B cell (primary cell): Measurements from ENCODE around the gene STAP1. TPM values are rescaled to one million over a fixed set of nuclear protein-coding genes. Genes with fewer than 3 reads are reported as not detected.

Source experiments
- ATAC-seq: fragments of 200-7000 bp; cut with Tn5 transposase; one replicate; pipeline ENCODE4 v1.10.0; 2021; ENCODE audit warnings: low read depth, mild to moderate bottlenecking, moderate number of reproducible peaks, moderate library complexity
- CTCF ChIA-PET: fragments of 350-600 bp; sonication (Branson Sonifier 250); formaldehyde crosslinking; loops from one replicate; lab custom pipeline; 2021; ENCODE audit warnings: antibody characterized with exemption, inconsistent platforms; lab: Charles Lee
- POLR2A ChIA-PET: fragments of 350-600 bp; sonication (Branson Sonifier 250); formaldehyde crosslinking; loops from one replicate; lab custom pipeline; 2021; ENCODE audit warnings: antibody characterized with exemption; lab: Charles Lee
- DNase-seq: peaks from one replicate; pipeline ENCODE4 v3.0.0; 2013
- H2AFZ ChIP-seq: 2 replicates; pipeline ENCODE4 v1.6.1; 2012; ENCODE audit warnings: mild to moderate bottlenecking, low read depth, low read length; ENCODE audit not compliant: insufficient read depth, poor library complexity, severe bottlenecking
- H3K27ac ChIP-seq, 2 donors: 1 replicate in 1 of 2; 2 replicates in 1 of 2; pipeline ENCODE4 v1.5.1; 2012 to 2013; ENCODE audit warnings: low read length in 2 of 2, mild to moderate bottlenecking in 2 of 2, moderate library complexity in 1 of 2
- H3K27me3 ChIP-seq, 4 experiments: fragments of 200-600 bp in 1 of 4; sonication (generic) in 1 of 4; replicated peaks in 1 of 4; 1 replicate in 2 of 4; 2 replicates in 2 of 4; pipeline versions ENCODE4 v1.6.1 to v1.7.0; 2013 to 2016; ENCODE audit warnings: low read length in 3 of 4, mild to moderate bottlenecking in 2 of 4, mixed read lengths in 1 of 4, moderate library complexity in 1 of 4; ENCODE audit not compliant: insufficient read depth in 4 of 4, control insufficient read depth in 3 of 4; ENCODE audit errors: control extremely low read depth in 1 of 4
- H3K36me3 ChIP-seq, 2 experiments: replicated peaks in 1 of 2; 1 replicate in 1 of 2; 2 replicates in 1 of 2; pipeline versions ENCODE4 v1.6.1 to v1.7.1; 2013; ENCODE audit warnings: low read length in 1 of 2; ENCODE audit not compliant: insufficient read depth in 2 of 2, control insufficient read depth in 1 of 2; ENCODE audit errors: control extremely low read depth in 1 of 2, extremely low read depth in 1 of 2
- H3K4me1 ChIP-seq, 2 donors: fragments of 200-600 bp in 1 of 2; sonication (generic) in 1 of 2; 1 replicate in 1 of 2; 2 replicates in 1 of 2; pipeline versions ENCODE4 v1.5.1 to v1.6.1; 2013 to 2017; ENCODE audit warnings: low read length in 2 of 2; ENCODE audit not compliant: control insufficient read depth in 2 of 2, insufficient read depth in 2 of 2
- H3K4me2 ChIP-seq: replicated peaks from 2 replicates; pipeline ENCODE3; 2012; ENCODE audit warnings: mild to moderate bottlenecking, low read depth, low read length; ENCODE audit not compliant: poor library complexity, severe bottlenecking
- H3K4me3 ChIP-seq, 5 experiments: fragments of 200-600 bp in 1 of 5; sonication (generic) in 1 of 5; 1 replicate in 3 of 5; 2 replicates in 2 of 5; pipeline versions ENCODE4 v1.5.1 to v1.7.0; 2011 to 2016; ENCODE audit warnings: low read length in 4 of 5, mild to moderate bottlenecking in 4 of 5, low read depth in 2 of 5, control low read depth in 1 of 5, moderate library complexity in 1 of 5; ENCODE audit not compliant: insufficient read depth in 1 of 5; ENCODE audit errors: control extremely low read depth in 1 of 5, extremely low read depth in 1 of 5
- H3K79me2 ChIP-seq: fragments of 200-600 bp; sonication (generic); one replicate; pipeline ENCODE4 v1.6.0; 2016; ENCODE audit warnings: low read length; ENCODE audit not compliant: control insufficient read depth, insufficient read depth
- H3K9ac ChIP-seq: fragments of 200-600 bp; sonication (generic); 2 replicates; pipeline ENCODE4 v1.6.1; 2017; ENCODE audit warnings: mild to moderate bottlenecking, low read length, moderate library complexity
- H3K9me3 ChIP-seq, 3 donors: one replicate each; pipeline versions ENCODE4 v1.6.1 to v1.7.1; 2013; ENCODE audit warnings: low read length in 2 of 3; ENCODE audit not compliant: control insufficient read depth in 2 of 3, insufficient read depth in 1 of 3; ENCODE audit errors: control extremely low read depth in 1 of 3
- H4K20me1 ChIP-seq: 2 replicates; pipeline ENCODE4 v1.6.0; 2012; ENCODE audit warnings: mild to moderate bottlenecking, low read length; ENCODE audit not compliant: insufficient read depth, control insufficient read depth, poor library complexity, severe bottlenecking
- H3K27ac Mint-ChIP-seq: one replicate; pipeline ENCODE4 v1.8.0; 2021; ENCODE audit warnings: mixed read lengths
- H3K27me3 Mint-ChIP-seq: one replicate; pipeline ENCODE4 v1.8.0; 2021; ENCODE audit warnings: mixed read lengths
- H3K4me1 Mint-ChIP-seq: one replicate; pipeline ENCODE4 v1.8.0; 2021; ENCODE audit warnings: mixed read lengths
- H3K4me3 Mint-ChIP-seq: one replicate; pipeline ENCODE4 v1.8.0; 2021; ENCODE audit warnings: mixed read lengths
- H3K9me3 Mint-ChIP-seq: one replicate; pipeline ENCODE4 v1.8.0; 2022; ENCODE audit warnings: mixed read lengths; ENCODE audit not compliant: insufficient read depth
- CTCF ChIP-seq: fragments of 200-600 bp; IDR thresholded peaks from one replicate; pipeline ENCODE4 v1.8.0; 2022; ENCODE audit warnings: antibody characterized with exemption, mild to moderate bottlenecking
- EZH2 ChIP-seq: IDR thresholded peaks from 2 replicates; pipeline ENCODE4 v1.6.1; 2012; ENCODE audit warnings: borderline replicate concordance, low read depth, mild to moderate bottlenecking, moderate library complexity, low read length; ENCODE audit not compliant: insufficient read depth, poor library complexity, severe bottlenecking
- WGBS: methylation state at CpG from one replicate; pipeline ENCODE4 v1.1.5; 2013; ENCODE audit warnings: missing lambda C conversion rate; ENCODE audit not compliant: insufficient coverage; 5-methylcytosine and 5-hydroxymethylcytosine counted together
- intact Hi-C: fragments of 100-400 bp; cut with micrococcal nuclease; formaldehyde crosslinking; loops from one replicate; pipeline ENCODE4 v1.10.0; 2022
- polyA plus RNA-seq: library from polyadenylated mRNA; depleted of rRNA; stranded (reverse); fragments of >200 nt; gene quantifications from 2 replicates; pipeline ENCODE4 v1.2.3, GENCODE V29; 2012
- total RNA-seq, 2 donors: library from RNA; stranded (reverse); fragments of 120-200 nt in 1 of 2; gene quantifications; 1 replicate in 1 of 2; 2 replicates in 1 of 2; pipeline versions ENCODE4 v1.2.3 to v1.2.4, GENCODE V29; 2013 to 2022

The STAP1 gene
- total and polyA plus RNA-seq, 2 donors (not counting 1 experiment from before 2014, with no cell fraction given), result 52.6 to 63.0 TPM

- H3K27ac Mint-ChIP-seq, result peak overlapping the region; percentile 57
- no peaks in the 10 kb centered on the region for H3K9me3 Mint-ChIP-seq
- DNase-seq, result no peak
- no peaks in the 10 kb centered on the region for H3K27me3 ChIP-seq
- no peaks in the 10 kb centered on the region for H3K9me3 ChIP-seq
- peaks cover 40 to 65% of the 10 kb centered on the region in 2 donors for H3K4me1 ChIP-seq
- H3K4me1 Mint-ChIP-seq, result peaks cover 60% of the 10 kb centered on the region
- H3K27ac ChIP-seq, result no peak overlapping the region
- TF ChIP-seq EZH2 (no peak), CTCF (no peak)
- H3K79me2 ChIP-seq, result peaks cover 60% of the 10 kb centered on the region
- peak overlapping the region; percentile 1 for H3K4me3 Mint-ChIP-seq
- ATAC-seq, result no peak
- H3K4me2 ChIP-seq, result peak overlapping the region; percentile 3
- no peak overlapping the region for H3K4me3 ChIP-seq
- no peaks in the 10 kb centered on the region for H3K36me3 ChIP-seq
- no peak overlapping the region for H3K9ac ChIP-seq
- H3K27me3 Mint-ChIP-seq, result no peaks in the 10 kb centered on the region
- CTCF ChIA-PET, result interaction anchor here (3.2 kb wide), 1 partner anchor 10 kb away, joined by 9 read pairs; the partner anchor contains the start of gene CENPC
- intact Hi-C loops, result loop anchor here (5.0 kb wide), 1 partner anchor 37 kb away; no protein-coding TSS in a partner anchor
- H2AFZ ChIP-seq, result peak overlapping the region; percentile 3
- POLR2A ChIA-PET, result no interaction called here
- WGBS, result 80% methylated on average over 1 of the region's 3 CpGs
- H4K20me1 ChIP-seq, result peaks cover 4% of the 10 kb centered on the region
Measured at GRCh38 chr4:67555447-67555846, 3.1 kb upstream of the STAP1 start.

GRCh38 chr4:67556436-67556835 is 2.1 kb upstream of the STAP1 start:
- peaks cover 61% of the 10 kb centered on the region for H3K79me2 ChIP-seq
- H3K4me1 Mint-ChIP-seq, result peaks cover 64% of the 10 kb centered on the region
- no peaks in the 10 kb centered on the region for H3K36me3 ChIP-seq
- POLR2A ChIA-PET, result no interaction called here
- no CpG with 5 or more reads among the region's 2 CpGs for WGBS
- no peak overlapping the region for H3K4me3 ChIP-seq
- no peaks in the 10 kb centered on the region for H3K27me3 Mint-ChIP-seq
- H4K20me1 ChIP-seq, result peaks cover 4% of the 10 kb centered on the region
- CTCF ChIA-PET, result interaction anchor here (0.6 to 3.2 kb wide), 4 partner anchors 11 to 261 kb away, joined by 3 to 9 read pairs (median 5); partner anchors contain the start of gene CENPC
- no peak overlapping the region for H3K9ac ChIP-seq
- no peaks in the 10 kb centered on the region for H3K27me3 ChIP-seq
- TF ChIP-seq EZH2, result no peak
- no peak for TF ChIP-seq CTCF
- H3K4me2 ChIP-seq, result peak overlapping the region; percentile 26
- DNase-seq (no peak), ATAC-seq (no peak)
- peak overlapping the region; percentile 63 for H3K4me3 Mint-ChIP-seq
- intact Hi-C loops, result loop anchor here (5.0 kb wide), 1 partner anchor 36 kb away; no protein-coding TSS in a partner anchor
- peak overlapping the region; percentile 69 for H3K27ac Mint-ChIP-seq
- H3K9me3 ChIP-seq, result no peaks in the 10 kb centered on the region
- H3K9me3 Mint-ChIP-seq, result no peaks in the 10 kb centered on the region
- H2AFZ ChIP-seq, result peak overlapping the region; percentile 52
- H3K4me1 ChIP-seq, result peaks cover 42 to 65% of the 10 kb centered on the region in 2 donors
- H3K27ac ChIP-seq, result peak overlapping the region; percentile 4 to 48
